DND-41 (cell line): ENCODE data around the gene LRRC70.

ENCODE experiments used
- CTCF ChIP-seq: IDR thresholded peaks from 2 replicates; pipeline ENCODE4 v1.5.1; 2012; ENCODE audit warnings: borderline replicate concordance, low read length, moderate library complexity, mild to moderate bottlenecking; ENCODE audit not compliant: poor library complexity, severe bottlenecking; ENCODE audit errors: extremely low read depth
- EZH2 ChIP-seq: IDR thresholded peaks from 3 replicates; pipeline ENCODE4 v1.6.1; 2012; ENCODE audit warnings: borderline replicate concordance, low read depth, mild to moderate bottlenecking, moderate library complexity, low read length, inconsistent platforms; ENCODE audit not compliant: severe bottlenecking

- TF ChIP-seq CTCF = no peak
- TF ChIP-seq EZH2 = no peak
Observed at GRCh38 chr5:62587737-62588136, 9.1 kb downstream of the LRRC70 start.
